Caki2 (cell line): ENCODE results near the gene CAMSAP2. TPM values are rescaled to one million over a fixed set of nuclear protein-coding genes. Genes with fewer than 3 reads are reported as not detected.
"Not testable (repeated sequence)": the region's sequence is repeated elsewhere in the genome, so short reads cannot be mapped to it uniquely, and the experiment has no call there.

ENCODE experiments used
- DNase-seq: peaks from one replicate; pipeline ENCODE4 v3.0.0-alpha.2; 2015; ENCODE audit warnings: low read depth
- in situ Hi-C: cut with HindIII; loops from 2 replicates; pipeline ENCODE4 v1.10.0; 2016; ENCODE audit warnings: low sequenced_read_pairs, low pct_unique_long_range_greater_than_20kb, mixed read lengths
- total RNA-seq: library from RNA; depleted of rRNA; stranded (reverse); fragments of >200 nt; shearing (Covaris generic); gene quantifications from 2 replicates; pipeline ENCODE4 v1.2.3, GENCODE V29; 2014; ENCODE audit warnings: low replicate concordance

The CAMSAP2 gene
- total RNA-seq, 1 experiment from 2014 or later = 10.6 TPM

- DNase-seq = no peak
- in situ Hi-C loops = no loop called here
Measured at GRCh38 chr1:200732438-200732837, 6.3 kb upstream of the CAMSAP2 start.

- in situ Hi-C loops = no loop called here
- DNase-seq = no peak
Measured at GRCh38 chr1:200733907-200734306, 4.8 kb upstream of the CAMSAP2 start.

GRCh38 chr1:200737647-200738291 is 924 bp upstream of the CAMSAP2 start:
- no peak for DNase-seq
- in situ Hi-C loops = no loop called here

- DNase-seq = peak; percentile 91
- in situ Hi-C loops = no loop called here
Measured at GRCh38 chr1:200738949-200739651, 407 bp downstream of the CAMSAP2 start.

GRCh38 chr1:200739702-200740570 is 1.2 kb downstream of the CAMSAP2 start:
- DNase-seq = no peak
- in situ Hi-C loops = no loop called here

- no peak for DNase-seq
- in situ Hi-C loops = no loop called here
Measured at GRCh38 chr1:200740571-200741208, 2.0 kb downstream of the CAMSAP2 start.

- in situ Hi-C loops = no loop called here
- no peak for DNase-seq
Measured at GRCh38 chr1:200741551-200742207, 3.0 kb downstream of the CAMSAP2 start.

- DNase-seq = no peak
- in situ Hi-C loops = no loop called here
Measured at GRCh38 chr1:200744143-200744542, 5.5 kb downstream of the CAMSAP2 start.

- in situ Hi-C loops = no loop called here
- DNase-seq = no peak
Measured at GRCh38 chr1:200749090-200749489, 10.4 kb downstream of the CAMSAP2 start.

GRCh38 chr1:200750749-200751148 is 12.1 kb downstream of the CAMSAP2 start:
- DNase-seq, in situ Hi-C loops: not testable (repeated sequence)

GRCh38 chr1:200751717-200752116 is 13.0 kb downstream of the CAMSAP2 start:
- in situ Hi-C loops = no loop called here

GRCh38 chr1:200753650-200754198 is 15.0 kb downstream of the CAMSAP2 start:
- in situ Hi-C loops = no loop called here
- no peak for DNase-seq

More at GRCh38 chr1:200751717-200752116, 13.0 kb downstream of the CAMSAP2 start:
- no peak for DNase-seq

- in situ Hi-C loops = no loop called here
- DNase-seq = no peak
Measured at GRCh38 chr1:200755456-200755855, 16.8 kb downstream of the CAMSAP2 start.

GRCh38 chr1:200762089-200762488 is 23.4 kb downstream of the CAMSAP2 start:
- in situ Hi-C loops = no loop called here
- no peak for DNase-seq

- DNase-seq = no peak
- in situ Hi-C loops = no loop called here
Measured at GRCh38 chr1:200767321-200767720, 28.6 kb downstream of the CAMSAP2 start.

GRCh38 chr1:200771625-200772555 is 33.2 kb downstream of the CAMSAP2 start:
- in situ Hi-C loops = no loop called here
- no peak for DNase-seq

GRCh38 chr1:200774311-200774710 is 35.6 kb downstream of the CAMSAP2 start:
- in situ Hi-C loops = no loop called here
- DNase-seq = no peak
